AML-193 (cell line): ENCODE results near the gene TACR1.
"Not testable (repeated sequence)": the region's sequence is repeated elsewhere in the genome, so short reads cannot be mapped to it uniquely, and the experiment has no call there.

ENCODE experiments used
- DNase-seq, 2 experiments: peaks; one replicate each; lab custom pipeline; 2025; lab: John Stamatoyannopoulos, UW

Gene TACR1

GRCh38 chr2:75194184-75194868, 5.0 kb downstream of the TACR1 start:
- DNase-seq = no peak

GRCh38 chr2:75192496-75192895, 6.8 kb downstream of the TACR1 start:
- no peak for DNase-seq

GRCh38 chr2:75190271-75190990, 8.9 kb downstream of the TACR1 start:
- DNase-seq = no peak

- DNase-seq = no peak
These were observed 12.5 kb downstream of the TACR1 start for GRCh38 chr2:75186821-75187220.

- DNase-seq = no peak
These were observed 16.7 kb downstream of the TACR1 start for GRCh38 chr2:75182606-75183005.

- DNase-seq = no peak
These were observed 18.8 kb downstream of the TACR1 start for GRCh38 chr2:75180476-75180875.

GRCh38 chr2:75177427-75177826, 21.9 kb downstream of the TACR1 start:
- DNase-seq = no peak

- DNase-seq = no peak
These were observed 23.9 kb downstream of the TACR1 start for GRCh38 chr2:75175456-75175855.

- DNase-seq = no peak
These were observed 24.3 kb downstream of the TACR1 start for GRCh38 chr2:75174981-75175380.

GRCh38 chr2:75174519-75174918, 24.8 kb downstream of the TACR1 start:
- no peak for DNase-seq

GRCh38 chr2:75173740-75174139, 25.6 kb downstream of the TACR1 start:
- no peak for DNase-seq

- not testable (repeated sequence) for DNase-seq
These were observed 27.9 kb downstream of the TACR1 start for GRCh38 chr2:75171423-75171822.

GRCh38 chr2:75170889-75171288, 28.4 kb downstream of the TACR1 start:
- DNase-seq = no peak

GRCh38 chr2:75168186-75168585, 31.1 kb downstream of the TACR1 start:
- DNase-seq = no peak

GRCh38 chr2:75166491-75166890, 32.8 kb downstream of the TACR1 start:
- no peak for DNase-seq

- peak in 1 of 2 experiments; percentile 3 for DNase-seq
These were observed 36.4 kb downstream of the TACR1 start for GRCh38 chr2:75162897-75163296.

GRCh38 chr2:75162259-75162658, 37.1 kb downstream of the TACR1 start:
- no peak for DNase-seq

- no peak for DNase-seq
These were observed 41.9 kb downstream of the TACR1 start for GRCh38 chr2:75157435-75157834.

- no peak for DNase-seq
These were observed 44.2 kb downstream of the TACR1 start for GRCh38 chr2:75155115-75155514.

- DNase-seq = no peak
These were observed 46.1 kb downstream of the TACR1 start for GRCh38 chr2:75153221-75153620.

- not testable (repeated sequence) for DNase-seq
These were observed 47.1 kb downstream of the TACR1 start for GRCh38 chr2:75152243-75152642.

- DNase-seq = not testable (repeated sequence)
These were observed 51.4 kb downstream of the TACR1 start for GRCh38 chr2:75147884-75148283.

GRCh38 chr2:75146606-75147332, 52.6 kb downstream of the TACR1 start:
- DNase-seq = peak; percentile 4 to 37
